D721Med (cell line): ENCODE results near the gene STRIP1.

ENCODE experiments used
- DNase-seq: peaks from one replicate; pipeline ENCODE4 v3.0.0; 2011; ENCODE audit warnings: low spot score; ENCODE audit not compliant: insufficient read length
- FAIRE-seq: peaks from 2 replicates; lab custom pipeline; 2011; peaks lifted over from hg19 to GRCh38; lab: Jason Lieb, UNC
- TF ChIP-seq, protein P1 (sequence below): IDR thresholded peaks from 2 replicates; pipeline ENCODE4 v1.5.1; 2012; ENCODE audit warnings: mild to moderate bottlenecking, control low read depth; ENCODE audit not compliant: insufficient read depth; ENCODE audit errors: missing control alignments

The STRIP1 gene

DNA sequence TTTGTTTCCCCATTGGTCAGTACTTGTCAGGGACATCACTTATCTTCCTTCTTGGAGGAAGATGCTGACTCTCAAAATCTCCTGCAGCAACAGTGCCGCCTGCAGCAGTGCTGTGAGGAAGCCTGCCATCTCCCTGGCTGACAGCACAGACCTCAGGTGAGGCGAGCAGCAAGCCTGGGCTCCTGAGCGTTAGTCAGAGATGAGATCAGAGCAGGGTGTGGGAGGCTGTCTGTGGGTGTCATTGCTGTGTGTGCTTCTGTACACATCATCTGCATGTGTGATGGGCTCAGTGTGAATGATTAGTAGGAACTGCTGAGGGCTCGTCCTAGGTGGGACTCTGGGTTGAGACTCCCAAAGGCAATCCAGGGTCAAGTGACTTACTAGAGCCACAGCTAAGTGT lies 6.1 kb downstream of the STRIP1 start:
- TF ChIP-seq, protein P1, sequence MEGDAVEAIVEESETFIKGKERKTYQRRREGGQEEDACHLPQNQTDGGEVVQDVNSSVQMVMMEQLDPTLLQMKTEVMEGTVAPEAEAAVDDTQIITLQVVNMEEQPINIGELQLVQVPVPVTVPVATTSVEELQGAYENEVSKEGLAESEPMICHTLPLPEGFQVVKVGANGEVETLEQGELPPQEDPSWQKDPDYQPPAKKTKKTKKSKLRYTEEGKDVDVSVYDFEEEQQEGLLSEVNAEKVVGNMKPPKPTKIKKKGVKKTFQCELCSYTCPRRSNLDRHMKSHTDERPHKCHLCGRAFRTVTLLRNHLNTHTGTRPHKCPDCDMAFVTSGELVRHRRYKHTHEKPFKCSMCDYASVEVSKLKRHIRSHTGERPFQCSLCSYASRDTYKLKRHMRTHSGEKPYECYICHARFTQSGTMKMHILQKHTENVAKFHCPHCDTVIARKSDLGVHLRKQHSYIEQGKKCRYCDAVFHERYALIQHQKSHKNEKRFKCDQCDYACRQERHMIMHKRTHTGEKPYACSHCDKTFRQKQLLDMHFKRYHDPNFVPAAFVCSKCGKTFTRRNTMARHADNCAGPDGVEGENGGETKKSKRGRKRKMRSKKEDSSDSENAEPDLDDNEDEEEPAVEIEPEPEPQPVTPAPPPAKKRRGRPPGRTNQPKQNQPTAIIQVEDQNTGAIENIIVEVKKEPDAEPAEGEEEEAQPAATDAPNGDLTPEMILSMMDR, result no peak
- FAIRE-seq (no peak), DNase-seq (no peak)

DNA sequence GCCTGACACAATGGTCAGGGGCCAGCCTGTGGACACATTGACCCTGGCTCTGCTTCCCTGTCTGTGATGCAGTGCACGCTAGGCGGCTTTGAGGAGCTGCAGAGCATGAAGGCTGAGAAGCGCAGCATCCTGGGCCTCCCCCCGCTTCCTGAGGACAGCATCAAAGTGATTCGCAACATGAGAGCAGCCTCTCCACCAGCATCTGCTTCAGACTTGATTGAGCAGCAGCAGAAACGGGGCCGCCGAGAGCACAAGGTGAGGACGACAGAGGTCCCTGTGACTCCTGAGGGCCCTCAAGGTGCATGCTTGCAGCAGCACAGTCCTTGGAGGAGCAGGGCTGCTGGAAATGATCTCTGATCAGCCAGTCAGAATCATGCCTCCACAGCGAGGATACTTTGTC lies 8.6 kb downstream of the STRIP1 start:
- DNase-seq (no peak), FAIRE-seq (no peak)
- TF ChIP-seq, protein P1, result no peak

DNA sequence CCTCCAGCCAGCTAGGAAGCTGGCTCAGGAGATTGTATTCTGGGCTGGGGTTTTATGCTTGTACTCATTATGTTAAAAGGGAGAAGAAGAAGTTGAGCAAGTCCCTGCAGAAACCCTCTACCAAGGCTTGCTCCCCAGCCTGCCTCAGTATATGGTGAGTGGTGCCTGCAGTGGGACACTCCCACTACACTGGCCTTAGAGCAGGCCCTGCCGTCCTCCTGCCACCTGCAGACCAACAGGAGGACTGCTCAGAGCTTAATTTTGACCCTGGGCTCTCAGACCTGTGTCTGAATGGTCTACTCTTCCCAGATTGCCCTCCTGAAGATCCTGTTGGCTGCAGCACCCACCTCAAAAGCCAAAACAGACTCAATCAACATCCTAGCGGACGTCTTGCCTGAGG lies 13.0 kb downstream of the STRIP1 start:
- no peak for DNase-seq
- no peak for FAIRE-seq
- TF ChIP-seq, protein P1, result no peak

DNA sequence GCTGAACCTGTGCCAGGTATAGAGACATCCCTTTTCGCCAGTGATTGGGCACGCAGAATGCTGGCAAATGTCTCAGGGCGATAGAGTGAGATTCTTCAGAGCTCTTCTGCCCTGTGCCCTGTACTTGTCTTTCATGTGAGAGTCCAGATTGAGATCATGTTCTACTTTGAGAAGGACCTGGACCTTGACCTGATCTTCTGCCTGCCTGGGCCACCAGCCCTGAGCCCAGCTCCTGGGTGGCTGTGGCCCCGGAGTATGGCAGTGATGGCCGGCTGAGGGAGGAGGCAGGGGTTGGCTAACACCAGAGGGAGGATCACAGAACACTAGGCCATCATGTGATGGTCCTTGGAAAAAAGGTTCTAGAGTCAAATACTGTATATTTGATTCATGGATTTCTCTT lies 13.8 kb downstream of the STRIP1 start:
- FAIRE-seq (no peak), DNase-seq (no peak)
- TF ChIP-seq, protein P1, result no peak

DNA sequence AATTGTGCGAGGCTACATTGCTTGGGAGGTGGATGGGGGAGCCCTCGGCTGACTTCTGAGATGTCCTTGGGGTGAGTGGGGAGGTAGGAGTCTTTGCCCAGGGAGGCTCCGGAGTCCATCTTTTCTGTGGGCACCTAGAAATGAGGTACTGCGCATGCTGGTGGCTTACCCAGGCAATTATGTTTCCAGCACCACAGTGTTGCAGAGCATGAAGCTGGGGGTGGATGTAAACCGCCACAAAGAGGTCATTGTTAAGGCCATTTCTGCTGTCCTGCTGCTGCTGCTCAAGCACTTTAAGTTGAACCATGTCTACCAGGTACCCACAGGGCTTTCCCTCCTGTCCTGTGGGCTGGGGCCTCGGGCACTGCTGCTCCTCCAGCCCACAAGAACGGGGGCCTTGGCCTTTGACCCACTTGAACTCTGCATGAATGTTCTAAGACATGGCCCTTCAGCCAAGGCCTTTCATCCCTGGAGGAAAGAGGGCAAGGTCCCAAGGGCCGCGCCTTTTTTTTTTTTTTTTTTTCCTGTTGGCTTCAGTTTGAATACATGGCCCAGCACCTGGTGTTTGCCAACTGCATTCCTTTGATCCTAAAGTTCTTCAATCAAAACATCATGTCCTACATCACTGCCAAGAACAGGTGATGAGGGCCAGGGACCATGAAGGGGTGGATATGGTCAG lies 14.6 kb downstream of the STRIP1 start:
- TF ChIP-seq, protein P1, result no peak
- no peak for DNase-seq
- FAIRE-seq, result no peak

DNA sequence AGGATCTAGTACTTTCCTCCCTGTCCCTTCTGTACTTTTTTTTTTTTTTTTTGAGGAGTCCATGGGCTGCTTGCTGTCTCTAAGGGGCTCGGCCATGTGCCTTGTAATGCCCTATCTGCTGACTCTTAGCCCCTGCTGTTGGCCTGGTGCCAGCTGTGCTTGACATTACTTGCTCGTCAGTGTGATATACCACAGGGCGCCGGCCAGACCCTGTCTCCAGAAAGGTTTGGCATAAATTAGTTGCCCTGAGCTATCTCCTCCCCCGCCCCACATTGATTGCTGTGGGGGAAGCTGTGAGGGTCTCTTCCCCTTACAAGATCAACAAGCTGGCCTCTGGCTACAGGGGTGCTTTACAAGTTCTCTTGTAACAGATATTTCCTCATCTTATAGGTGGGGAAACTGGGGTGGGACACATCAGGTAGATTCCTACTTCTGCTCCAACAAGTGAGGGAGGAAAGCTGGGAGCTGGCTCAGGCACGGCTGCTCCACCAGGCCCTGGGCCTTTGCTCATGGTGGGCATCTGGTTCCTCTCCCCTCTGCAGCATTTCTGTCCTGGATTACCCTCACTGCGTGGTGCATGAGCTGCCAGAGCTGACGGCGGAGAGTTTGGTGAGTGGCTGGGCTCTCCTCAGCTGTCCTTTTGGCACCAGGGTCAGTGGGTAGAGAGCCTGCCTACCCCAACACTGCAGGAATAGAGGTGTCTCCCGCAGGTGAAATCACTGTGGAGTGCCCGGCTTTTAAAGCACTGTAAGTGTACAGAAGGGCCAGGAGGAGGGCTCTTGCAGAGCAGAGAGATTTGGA lies 15.6 kb downstream of the STRIP1 start:
- no peak for DNase-seq
- FAIRE-seq, result no peak
- TF ChIP-seq, protein P1, result no peak
